Midbrain (tissue), 1 donor: ENCODE results near the gene PGBD2.
"Not testable (repeated sequence)": the region's sequence is repeated elsewhere in the genome, so short reads cannot be mapped to it uniquely, and the experiment has no call there.

Source experiments
- DNase-seq: peaks from one replicate; lab custom pipeline; 2025; lab: John Stamatoyannopoulos, UW

The PGBD2 gene

GRCh38 chr1:248927283-248927682 is 21.2 kb downstream of the PGBD2 start:
- not testable (repeated sequence) for DNase-seq

GRCh38 chr1:248928122-248928521 is 22.1 kb downstream of the PGBD2 start:
- DNase-seq = not testable (repeated sequence)

- DNase-seq = not testable (repeated sequence)
Observed at GRCh38 chr1:248930037-248930436, 24.0 kb downstream of the PGBD2 start.

- DNase-seq = not testable (repeated sequence)
Observed at GRCh38 chr1:248938173-248938809, 32.3 kb downstream of the PGBD2 start.

GRCh38 chr1:248944134-248944999 is 38.3 kb downstream of the PGBD2 start:
- DNase-seq = not testable (repeated sequence)

- DNase-seq = not testable (repeated sequence)
Observed at GRCh38 chr1:248945000-248945423, 39.0 kb downstream of the PGBD2 start.

- DNase-seq = not testable (repeated sequence)
Observed at GRCh38 chr1:248945453-248945852, 39.4 kb downstream of the PGBD2 start.

- DNase-seq = not testable (repeated sequence)
Observed at GRCh38 chr1:248945856-248946416, 39.9 kb downstream of the PGBD2 start.
